Astrocyte (in vitro differentiated cells and primary cell): ENCODE measurements around the gene ITPK1. TPM values are rescaled to one million over a fixed set of nuclear protein-coding genes. Genes with fewer than 3 reads are reported as not detected.
"Not testable (repeated sequence)": the region's sequence is repeated elsewhere in the genome, so short reads cannot be mapped to it uniquely, and the experiment has no call there.

ENCODE experiments used
- DNase-seq: peaks from one replicate; pipeline ENCODE4 v3.0.0-alpha.2; 2010; ENCODE audit warnings: low read depth
- FAIRE-seq: peaks from 2 replicates; lab custom pipeline; 2011; peaks lifted over from hg19 to GRCh38; lab: Jason Lieb, UNC
- H2AFZ ChIP-seq: 2 replicates; pipeline ENCODE4 v1.6.0; 2012; ENCODE audit warnings: low read depth, low read length, inconsistent platforms
- H3K27ac ChIP-seq: 2 replicates; pipeline ENCODE4 v1.5.1; 2011; ENCODE audit warnings: low read depth, low read length, inconsistent platforms
- H3K27me3 ChIP-seq: 2 replicates; pipeline ENCODE4 v1.6.0; 2011; ENCODE audit warnings: low read length, inconsistent platforms; ENCODE audit not compliant: insufficient read depth
- H3K36me3 ChIP-seq: 2 replicates; pipeline ENCODE4 v1.5.1; 2011; ENCODE audit warnings: low read length, inconsistent platforms; ENCODE audit not compliant: insufficient read depth
- H3K4me1 ChIP-seq: 2 replicates; pipeline ENCODE4 v1.5.1; 2011; ENCODE audit warnings: low read length, inconsistent platforms; ENCODE audit not compliant: insufficient read depth
- H3K4me2 ChIP-seq: 2 replicates; pipeline ENCODE4 v1.6.0; 2012; ENCODE audit warnings: low read length, inconsistent platforms
- H3K4me3 ChIP-seq: 2 replicates; pipeline ENCODE4 v1.5.1; 2011; ENCODE audit warnings: low read depth, mild to moderate bottlenecking, low read length, inconsistent platforms; ENCODE audit not compliant: insufficient read depth
- H3K79me2 ChIP-seq: 2 replicates; pipeline ENCODE4 v1.6.0; 2012; ENCODE audit warnings: mild to moderate bottlenecking, low read length, inconsistent platforms; ENCODE audit not compliant: insufficient read depth
- H3K9ac ChIP-seq: 2 replicates; pipeline ENCODE4 v1.6.0; 2012; ENCODE audit warnings: mild to moderate bottlenecking, low read length, inconsistent platforms
- H3K9me3 ChIP-seq: 2 replicates; pipeline ENCODE4 v1.5.1; 2012; ENCODE audit warnings: low read depth, mild to moderate bottlenecking, low read length, inconsistent platforms; ENCODE audit not compliant: insufficient read depth
- H4K20me1 ChIP-seq: 2 replicates; pipeline ENCODE4 v1.6.0; 2012; ENCODE audit warnings: low read length, inconsistent platforms; ENCODE audit not compliant: insufficient read depth
- H3K27ac Mint-ChIP-seq: one replicate; pipeline ENCODE4 v1.8.0; 2021; ENCODE audit warnings: mild to moderate bottlenecking, mixed read lengths; ENCODE audit not compliant: unreplicated experiment
- H3K27me3 Mint-ChIP-seq: one replicate; pipeline ENCODE4 v1.8.0; 2021; ENCODE audit warnings: low read depth, mixed read lengths; ENCODE audit not compliant: unreplicated experiment
- H3K36me3 Mint-ChIP-seq: one replicate; pipeline ENCODE4 v1.8.0; 2021; ENCODE audit warnings: low read depth, mixed read lengths; ENCODE audit not compliant: unreplicated experiment
- H3K4me1 Mint-ChIP-seq: one replicate; pipeline ENCODE4 v1.8.0; 2021; ENCODE audit warnings: low read depth, mixed read lengths; ENCODE audit not compliant: unreplicated experiment
- H3K4me3 Mint-ChIP-seq: one replicate; pipeline ENCODE4 v1.8.0; 2021; ENCODE audit warnings: mild to moderate bottlenecking, moderate library complexity, mixed read lengths; ENCODE audit not compliant: unreplicated experiment
- H3K9me3 Mint-ChIP-seq: one replicate; pipeline ENCODE4 v1.8.0; 2021; ENCODE audit warnings: mild to moderate bottlenecking, mixed read lengths; ENCODE audit not compliant: unreplicated experiment
- EZH2 ChIP-seq: IDR thresholded peaks from 2 replicates; pipeline ENCODE4 v1.6.1; 2012; ENCODE audit warnings: mild to moderate bottlenecking, low read length, inconsistent platforms; ENCODE audit not compliant: insufficient read depth
- total RNA-seq: library from RNA; stranded (reverse); gene quantifications from 2 replicates; pipeline ENCODE4 v1.2.1, GENCODE V29; 2021
- TF ChIP-seq, protein P1 (sequence below): IDR thresholded peaks from 2 replicates; pipeline ENCODE4 v1.5.1; 2011; ENCODE audit warnings: low read depth, mild to moderate bottlenecking, inconsistent platforms, low read length, moderate library complexity; ENCODE audit not compliant: insufficient read depth

Gene ITPK1
- total RNA-seq, 1 donor from 2014 or later, result 13.0 TPM

DNA sequence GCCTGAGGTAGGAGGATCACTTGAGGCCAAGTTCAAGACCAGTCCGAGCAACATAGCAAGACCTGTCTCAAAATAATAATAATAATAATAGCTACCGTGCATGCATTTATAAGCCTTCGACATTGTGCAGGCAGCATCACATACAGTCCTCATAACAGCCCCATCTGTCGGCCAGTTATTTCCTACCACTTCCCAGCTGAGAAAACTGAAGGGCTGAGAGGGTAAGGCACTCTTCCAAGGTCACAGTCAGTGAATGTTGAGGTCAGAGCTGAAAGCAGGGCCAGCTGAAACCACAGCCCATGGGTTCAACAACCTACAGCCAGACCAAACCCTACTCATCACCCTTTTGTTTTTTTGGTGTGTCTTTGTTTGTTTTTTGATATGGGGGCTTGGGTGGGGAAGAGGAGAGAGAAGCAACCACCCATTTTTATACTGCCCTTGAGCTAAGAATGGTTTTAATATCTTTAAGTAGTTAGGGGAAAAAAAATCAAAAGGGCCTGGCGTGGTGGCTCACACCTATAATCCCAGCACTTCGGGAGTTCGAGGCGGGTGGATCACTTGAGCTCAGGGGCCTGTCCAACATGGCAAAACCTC is 16.8 kb upstream of the ITPK1 start:
- Histone ChIP-seq H3K4me1 (no peaks in the 10 kb centered on the region), H3K27ac (no peak overlapping the region), H3K27me3 (peaks cover 13% of the 10 kb centered on the region), H3K9me3 (no peaks in the 10 kb centered on the region), H4K20me1 (no peaks in the 10 kb centered on the region), H2AFZ (no peak overlapping the region), H3K4me2 (no peak overlapping the region), H3K36me3 (no peaks in the 10 kb centered on the region), H3K79me2 (no peaks in the 10 kb centered on the region), H3K4me3 (no peak overlapping the region), H3K9ac (no peak overlapping the region)
- FAIRE-seq, result no peak
- TF ChIP-seq, protein P1, sequence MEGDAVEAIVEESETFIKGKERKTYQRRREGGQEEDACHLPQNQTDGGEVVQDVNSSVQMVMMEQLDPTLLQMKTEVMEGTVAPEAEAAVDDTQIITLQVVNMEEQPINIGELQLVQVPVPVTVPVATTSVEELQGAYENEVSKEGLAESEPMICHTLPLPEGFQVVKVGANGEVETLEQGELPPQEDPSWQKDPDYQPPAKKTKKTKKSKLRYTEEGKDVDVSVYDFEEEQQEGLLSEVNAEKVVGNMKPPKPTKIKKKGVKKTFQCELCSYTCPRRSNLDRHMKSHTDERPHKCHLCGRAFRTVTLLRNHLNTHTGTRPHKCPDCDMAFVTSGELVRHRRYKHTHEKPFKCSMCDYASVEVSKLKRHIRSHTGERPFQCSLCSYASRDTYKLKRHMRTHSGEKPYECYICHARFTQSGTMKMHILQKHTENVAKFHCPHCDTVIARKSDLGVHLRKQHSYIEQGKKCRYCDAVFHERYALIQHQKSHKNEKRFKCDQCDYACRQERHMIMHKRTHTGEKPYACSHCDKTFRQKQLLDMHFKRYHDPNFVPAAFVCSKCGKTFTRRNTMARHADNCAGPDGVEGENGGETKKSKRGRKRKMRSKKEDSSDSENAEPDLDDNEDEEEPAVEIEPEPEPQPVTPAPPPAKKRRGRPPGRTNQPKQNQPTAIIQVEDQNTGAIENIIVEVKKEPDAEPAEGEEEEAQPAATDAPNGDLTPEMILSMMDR, result peak; percentile 41
- no peak for TF ChIP-seq EZH2
- Mint-ChIP-seq H3K4me1 (no peaks in the 10 kb centered on the region), H3K4me3 (no peak overlapping the region), H3K9me3 (no peaks in the 10 kb centered on the region), H3K27ac (no peak overlapping the region), H3K36me3 (no peaks in the 10 kb centered on the region), H3K27me3 (peaks cover 29% of the 10 kb centered on the region)
- peak; percentile 7 for DNase-seq

DNA sequence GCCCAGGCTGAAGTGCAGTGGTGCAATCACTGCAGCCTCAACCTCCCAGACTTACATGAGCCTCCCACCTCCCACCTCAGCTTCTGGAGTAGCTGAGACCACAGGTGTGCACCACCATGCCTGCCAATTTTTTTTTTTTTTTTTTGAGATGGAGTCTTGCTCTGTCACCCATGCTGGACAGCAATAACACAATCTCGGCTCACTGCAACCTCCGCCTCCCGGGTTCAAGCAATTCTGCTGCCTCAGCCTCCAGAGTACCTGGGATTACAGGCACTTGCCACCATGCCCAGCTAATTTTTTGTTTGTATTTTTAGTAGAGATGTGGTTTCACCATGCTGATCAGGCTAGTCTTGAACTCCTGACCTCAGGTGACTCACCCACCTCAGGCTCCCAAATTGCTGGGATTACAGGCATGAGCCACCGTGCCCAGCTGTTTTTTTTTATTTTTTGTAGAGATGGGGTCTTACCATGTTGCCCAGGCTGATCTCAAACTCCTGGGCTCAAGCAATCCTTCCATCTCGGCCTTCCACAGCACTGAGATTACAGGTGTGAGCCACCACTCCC is 15.6 kb upstream of the ITPK1 start:
- not testable (repeated sequence) for FAIRE-seq, H3K4me3 Mint-ChIP-seq, H3K36me3 Mint-ChIP-seq, H3K9me3 Mint-ChIP-seq, H3K27ac ChIP-seq, H3K9me3 ChIP-seq, H3K9ac ChIP-seq, DNase-seq, H3K27ac Mint-ChIP-seq, H3K4me3 ChIP-seq, H3K4me1 ChIP-seq, H3K4me2 ChIP-seq, H4K20me1 ChIP-seq, H3K36me3 ChIP-seq, H3K79me2 ChIP-seq, H2AFZ ChIP-seq, H3K4me1 Mint-ChIP-seq
- peaks cover 13% of the 10 kb centered on the region for H3K27me3 ChIP-seq
- H3K27me3 Mint-ChIP-seq, result peaks cover 25% of the 10 kb centered on the region

DNA sequence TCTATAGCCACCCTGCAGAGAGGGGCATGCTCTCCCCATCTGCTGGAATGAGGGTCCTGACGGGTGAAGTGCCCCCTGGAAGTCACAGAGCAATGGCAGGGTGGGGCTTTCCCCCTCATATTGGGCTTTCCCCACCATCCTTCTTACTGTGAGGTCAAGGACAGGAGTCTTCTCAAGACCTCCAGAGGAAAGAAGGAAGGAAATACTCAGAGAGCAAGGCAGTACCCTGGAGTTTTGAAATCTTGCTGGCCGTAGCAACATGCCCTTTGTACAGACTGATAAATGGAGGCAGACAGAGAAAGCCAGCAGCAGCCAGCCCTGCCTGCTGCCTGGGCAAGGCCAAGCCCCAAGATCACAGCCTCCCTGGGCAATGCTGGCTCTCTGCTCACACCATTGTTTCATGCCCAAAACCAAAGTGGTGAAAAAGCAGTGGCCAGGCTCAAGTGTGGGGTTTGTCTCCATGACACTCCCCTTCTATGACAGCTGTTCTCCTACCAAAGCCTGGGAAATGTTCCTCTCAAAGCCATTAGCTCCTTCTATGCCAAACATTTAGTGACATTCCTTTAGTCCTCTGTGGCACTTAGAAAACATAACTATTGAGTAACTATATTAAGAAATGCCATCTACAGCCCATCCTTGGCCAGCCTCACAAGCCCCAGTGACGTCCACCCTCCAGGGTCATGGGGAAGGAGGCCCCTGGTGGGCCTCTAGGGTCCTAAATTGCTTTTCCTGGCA is 13.2 kb upstream of the ITPK1 start:
- H3K4me2 ChIP-seq, result no peak overlapping the region
- Mint-ChIP-seq H3K36me3 (no peaks in the 10 kb centered on the region), H3K9me3 (no peaks in the 10 kb centered on the region), H3K4me3 (no peak overlapping the region), H3K27me3 (peaks cover 23% of the 10 kb centered on the region), H3K27ac (no peak overlapping the region), H3K4me1 (no peaks in the 10 kb centered on the region)
- no peaks in the 10 kb centered on the region for H3K79me2 ChIP-seq
- peaks cover 11% of the 10 kb centered on the region for H3K27me3 ChIP-seq
- TF ChIP-seq, protein P1, result no peak
- no peak for TF ChIP-seq EZH2
- H3K27ac ChIP-seq, result no peak overlapping the region
- H3K4me1 ChIP-seq, result no peaks in the 10 kb centered on the region
- FAIRE-seq (no peak), DNase-seq (no peak)
- H2AFZ ChIP-seq, result no peak overlapping the region
- no peaks in the 10 kb centered on the region for H4K20me1 ChIP-seq
- H3K4me3 ChIP-seq, result no peak overlapping the region
- H3K36me3 ChIP-seq, result no peaks in the 10 kb centered on the region
- H3K9ac ChIP-seq, result no peak overlapping the region
- H3K9me3 ChIP-seq, result no peaks in the 10 kb centered on the region
